Measurements from ENCODE around the gene CDV3. TPM values are rescaled to one million over a fixed set of nuclear protein-coding genes. Genes with fewer than 3 reads are reported as not detected.
A peak's percentile ranks its signal among the peaks of the same experiment; 100 is the strongest.
"Not testable (repeated sequence)": the region's sequence is repeated elsewhere in the genome, so short reads cannot be mapped to it uniquely, and the experiment has no call there.

CDV3 gene
- total and polyA plus RNA-seq, 9 of the 15 experiments (the other 6 are each of a cell fraction or from before 2014, with no cell fraction given), result 72.3 to 273 (median 116) TPM

GRCh38 chr3:133523758-133524157 is 49.7 kb upstream of the CDV3 start:
- H3K4me3 ChIP-seq; CTCF ChIA-PET (ENCODE audit: low intra/inter-chr PET ratio); ATAC-seq; POLR2A ChIA-PET; H3K27me3 ChIP-seq (ENCODE audit: control insufficient read depth in 2 of 2, insufficient read depth in 2 of 2, low read length in 2 of 2); H2AFZ ChIP-seq (ENCODE audit: low read depth, low read length); H3K9me3 ChIP-seq (replicated peaks; ENCODE audit: control insufficient read depth, insufficient read depth, low read depth, low read length); BruUV-seq (replicated peaks); DNase-seq (ENCODE audit: extremely low read depth in 1 of 4, low spot score in 3 of 4); H3K9me1 ChIP-seq (ENCODE audit: control insufficient read depth, insufficient read depth, low read length); FAIRE-seq; in situ Hi-C loops (cut with MboI); H3K27ac ChIP-seq (ENCODE audit: extremely low read depth, low read depth, low read length); intact Hi-C loops (cut with micrococcal nuclease); H3K9ac ChIP-seq (ENCODE audit: insufficient read depth in 1 of 2, low read depth in 2 of 2, low read length in 2 of 2); H3K4me1 ChIP-seq (replicated peaks in 1 of 2; ENCODE audit: control insufficient read depth in 2 of 2, insufficient read depth in 2 of 2, low read length in 2 of 2); H4K20me1 ChIP-seq (replicated peaks; ENCODE audit: control insufficient read depth, insufficient read depth, low read length); H3K79me2 ChIP-seq (ENCODE audit: control insufficient read depth, insufficient read depth, low read length); H3K4me2 ChIP-seq (ENCODE audit: insufficient read depth, low read length); H3K36me3 ChIP-seq (ENCODE audit: control insufficient read depth, insufficient read depth, low read length): not testable (repeated sequence)
- WGBS (ENCODE audit: insufficient coverage, low coverage, missing lambda C conversion rate), result 3% methylated on average over 3 of the region's 3 CpGs
- TF ChIP-seq HMBOX1 (IDR thresholded peaks at IDR 0.05), result peak; percentile 79

- Histone ChIP-seq H3K9me3 (replicated peaks; ENCODE audit: control insufficient read depth, insufficient read depth, low read depth, low read length) (no peaks in the 10 kb centered on the region), H3K4me1 (replicated peaks in 1 of 2; ENCODE audit: control insufficient read depth in 2 of 2, insufficient read depth in 2 of 2, low read length in 2 of 2) (no peaks in the 10 kb centered on the region), H3K9me1 (ENCODE audit: control insufficient read depth, insufficient read depth, low read length) (no peaks in the 10 kb centered on the region), H3K27me3 (ENCODE audit: control insufficient read depth in 2 of 2, insufficient read depth in 2 of 2, low read length in 2 of 2) (no peaks in the 10 kb centered on the region), H3K79me2 (ENCODE audit: control insufficient read depth, insufficient read depth, low read length) (no peaks in the 10 kb centered on the region), H3K36me3 (ENCODE audit: control insufficient read depth, insufficient read depth, low read length) (no peaks in the 10 kb centered on the region), H3K27ac (ENCODE audit: extremely low read depth, low read depth, low read length) (no peak overlapping the region), H3K4me2 (ENCODE audit: insufficient read depth, low read length) (no peak overlapping the region), H2AFZ (ENCODE audit: low read depth, low read length) (no peak overlapping the region), H4K20me1 (replicated peaks; ENCODE audit: control insufficient read depth, insufficient read depth, low read length) (no peaks in the 10 kb centered on the region), H3K4me3 (no peak overlapping the region), H3K9ac (ENCODE audit: insufficient read depth in 1 of 2, low read depth in 2 of 2, low read length in 2 of 2) (no peak overlapping the region)
- no peak for TF ChIP-seq CREM (IDR thresholded peaks at IDR 0.05; ENCODE audit: low read depth)
- no peak for TF ChIP-seq CAMTA2 (CRISPR knock-in tag; conservative IDR thresholded peaks at IDR 0.05)
- no peak for TF ChIP-seq ZNF707 (CRISPR knock-in tag; conservative IDR thresholded peaks at IDR 0.05)
- no peak for TF ChIP-seq NR2F6 (CRISPR knock-in tag; IDR thresholded peaks at IDR 0.05)
- TF ChIP-seq ZNF76 (CRISPR knock-in tag; IDR thresholded peaks at IDR 0.05; ENCODE audit: borderline replicate concordance), result no peak
- no peak for TF ChIP-seq HDAC8 (tag; IDR thresholded peaks at IDR 0.05)
- ChIA-PET CTCF (ENCODE audit: low intra/inter-chr PET ratio) (no interaction called here), POLR2A (no interaction called here)
- intact Hi-C loops (cut with micrococcal nuclease) (no loop called here), in situ Hi-C loops (cut with MboI) (no loop called here)
- DNase-seq (ENCODE audit: extremely low read depth in 1 of 4, low spot score in 3 of 4), result no peak
- FAIRE-seq, result no peak
- BruUV-seq (replicated peaks), result no TSS peak
- no peak for ATAC-seq
Observed at GRCh38 chr3:133525435-133525834, 48.1 kb upstream of the CDV3 start.
